Memory B cell (primary cell): ENCODE data around the gene POLD1.
"Not testable (repeated sequence)": the region's sequence is repeated elsewhere in the genome, so short reads cannot be mapped to it uniquely, and the experiment has no call there.

Experiments used
- ATAC-seq: fragments of 150-1000 bp; cut with Tn5 transposase; 2 replicates; pipeline ENCODE4 v1.10.0; 2021; ENCODE audit warnings: low read depth, mild to moderate bottlenecking, moderate library complexity
- DNase-seq, 2 donors: peaks; one replicate each; pipeline ENCODE4 v3.0.0; 2022; ENCODE audit warnings: low spot score in 2 of 2
- H3K27ac Mint-ChIP-seq: one replicate; pipeline ENCODE4 v1.8.0; 2022; ENCODE audit warnings: mild to moderate bottlenecking, moderate library complexity, mixed read lengths
- H3K27me3 Mint-ChIP-seq: one replicate; pipeline ENCODE4 v1.8.0; 2022; ENCODE audit warnings: mixed read lengths
- H3K36me3 Mint-ChIP-seq: one replicate; pipeline ENCODE4 v1.8.0; 2022; ENCODE audit warnings: mild to moderate bottlenecking, mixed read lengths
- H3K4me1 Mint-ChIP-seq: one replicate; pipeline ENCODE4 v1.8.0; 2022; ENCODE audit warnings: mixed read lengths
- H3K4me3 Mint-ChIP-seq: one replicate; pipeline ENCODE4 v1.8.0; 2022; ENCODE audit warnings: mild to moderate bottlenecking, moderate library complexity, mixed read lengths
- H3K9me3 Mint-ChIP-seq: one replicate; pipeline ENCODE4 v1.8.0; 2022; ENCODE audit warnings: mixed read lengths

POLD1 gene

GRCh38 chr19:50378169-50378862 is 5.8 kb upstream of the POLD1 start:
- DNase-seq (no peak), ATAC-seq (no peak)
- H3K27me3 Mint-ChIP-seq, result no peaks in the 10 kb centered on the region
- peaks cover 29% of the 10 kb centered on the region for H3K36me3 Mint-ChIP-seq
- no peaks in the 10 kb centered on the region for H3K9me3 Mint-ChIP-seq
- H3K4me1 Mint-ChIP-seq, result peaks cover 30% of the 10 kb centered on the region
- no peak overlapping the region for H3K4me3 Mint-ChIP-seq
- peak overlapping the region; percentile 100 for H3K27ac Mint-ChIP-seq

DNA sequence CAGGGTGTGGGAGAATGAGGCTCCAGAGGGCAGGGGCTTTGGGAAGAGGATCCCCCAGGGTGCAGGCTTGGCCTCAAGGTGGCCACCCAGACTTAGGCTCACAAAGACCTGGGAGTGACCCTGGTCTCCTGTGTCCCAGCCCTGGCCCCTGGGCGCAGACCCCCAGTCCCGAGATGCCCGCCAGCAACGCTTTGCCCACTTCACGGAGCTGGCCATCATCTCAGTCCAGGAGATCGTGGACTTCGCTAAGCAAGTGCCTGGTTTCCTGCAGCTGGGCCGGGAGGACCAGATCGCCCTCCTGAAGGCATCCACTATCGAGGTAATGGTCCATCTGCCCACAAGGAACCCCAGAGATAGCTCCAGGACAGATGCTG is 5.3 kb upstream of the POLD1 start:
- Mint-ChIP-seq H3K36me3 (peaks cover 29% of the 10 kb centered on the region), H3K4me3 (no peak overlapping the region)

GRCh38 chr19:50379602-50380001 is 4.5 kb upstream of the POLD1 start:
- H3K27me3 Mint-ChIP-seq, result no peaks in the 10 kb centered on the region
- ATAC-seq, result no peak
- H3K4me1 Mint-ChIP-seq, result peaks cover 38% of the 10 kb centered on the region
- peak overlapping the region; percentile 36 for H3K27ac Mint-ChIP-seq
- no peak for DNase-seq
- H3K36me3 Mint-ChIP-seq, result peaks cover 29% of the 10 kb centered on the region
- no peaks in the 10 kb centered on the region for H3K9me3 Mint-ChIP-seq
- no peak overlapping the region for H3K4me3 Mint-ChIP-seq

More for the DNA sequence above, 5.3 kb upstream of the POLD1 start:
- H3K4me1 Mint-ChIP-seq, result peaks cover 33% of the 10 kb centered on the region
- H3K27me3 Mint-ChIP-seq, result no peaks in the 10 kb centered on the region
- H3K9me3 Mint-ChIP-seq, result no peaks in the 10 kb centered on the region
- H3K27ac Mint-ChIP-seq, result peak overlapping the region; percentile 19
- DNase-seq, result no peak
- no peak for ATAC-seq

DNA sequence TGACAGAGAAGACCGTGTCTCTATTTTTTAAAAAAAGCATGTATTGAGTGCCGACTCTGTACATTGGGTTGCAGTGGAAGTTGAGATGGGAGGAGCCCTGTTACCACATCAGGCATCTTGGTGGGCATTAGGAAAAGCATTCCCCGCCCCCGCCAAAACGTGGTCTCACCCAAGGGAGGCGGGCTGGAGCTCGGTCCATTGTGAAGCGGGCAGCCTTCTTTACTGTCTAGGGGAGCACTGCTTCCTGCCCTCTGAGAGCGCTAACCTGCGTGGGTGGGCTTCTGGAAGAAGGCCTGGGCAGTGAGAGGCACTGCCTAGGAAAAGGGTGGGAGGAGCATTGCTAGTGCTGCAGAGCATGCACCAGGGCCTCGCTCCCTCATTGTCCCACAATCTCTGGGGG is 4.0 kb upstream of the POLD1 start:
- peak overlapping the region; percentile 49 for H3K27ac Mint-ChIP-seq
- H3K4me1 Mint-ChIP-seq, result peaks cover 43% of the 10 kb centered on the region
- H3K4me3 Mint-ChIP-seq, result no peak overlapping the region
- no peaks in the 10 kb centered on the region for H3K9me3 Mint-ChIP-seq
- no peak for ATAC-seq
- peaks cover 29% of the 10 kb centered on the region for H3K36me3 Mint-ChIP-seq
- no peaks in the 10 kb centered on the region for H3K27me3 Mint-ChIP-seq
- DNase-seq, result no peak

- DNase-seq (no peak), ATAC-seq (no peak)
- Mint-ChIP-seq H3K27ac (peak overlapping the region; percentile 49), H3K9me3 (no peaks in the 10 kb centered on the region), H3K36me3 (peaks cover 29% of the 10 kb centered on the region), H3K4me1 (peaks cover 45% of the 10 kb centered on the region), H3K27me3 (no peaks in the 10 kb centered on the region), H3K4me3 (no peak overlapping the region)
These were observed 3.4 kb upstream of the POLD1 start for GRCh38 chr19:50380751-50381151.

DNA sequence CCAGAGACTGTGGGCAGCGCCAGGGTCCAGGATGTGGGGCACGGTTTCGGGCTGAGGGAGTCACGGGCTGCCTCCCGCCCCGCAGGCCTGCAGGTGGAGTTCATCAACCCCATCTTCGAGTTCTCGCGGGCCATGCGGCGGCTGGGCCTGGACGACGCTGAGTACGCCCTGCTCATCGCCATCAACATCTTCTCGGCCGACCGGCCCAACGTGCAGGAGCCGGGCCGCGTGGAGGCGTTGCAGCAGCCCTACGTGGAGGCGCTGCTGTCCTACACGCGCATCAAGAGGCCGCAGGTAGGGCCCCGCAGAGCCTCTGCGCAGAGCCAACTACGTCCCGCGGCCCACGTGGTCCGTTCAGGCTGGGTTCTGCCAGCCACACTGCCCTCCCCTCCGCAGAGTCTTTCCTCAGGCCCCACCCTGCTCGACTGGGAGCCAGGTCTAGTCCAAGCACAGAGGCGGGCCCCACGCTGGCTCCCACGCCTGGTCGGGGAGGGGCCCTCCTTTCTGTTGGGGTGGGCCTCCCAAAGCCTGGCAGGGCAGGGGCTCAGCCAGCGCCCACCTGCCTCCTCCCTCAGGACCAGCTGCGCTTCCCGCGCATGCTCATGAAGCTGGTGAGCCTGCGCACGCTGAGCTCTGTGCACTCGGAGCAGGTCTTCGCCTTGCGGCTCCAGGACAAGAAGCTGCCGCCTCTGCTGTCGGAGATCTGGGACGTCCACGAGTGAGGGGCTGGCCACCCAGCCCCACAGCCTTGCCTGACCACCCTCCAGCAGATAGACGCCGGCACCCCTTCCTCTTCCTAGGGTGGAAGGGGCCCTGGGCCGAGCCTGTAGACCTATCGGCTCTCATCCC is 2.0 kb upstream of the POLD1 start:
- Mint-ChIP-seq H3K9me3 (no peaks in the 10 kb centered on the region), H3K4me3 (no peak overlapping the region), H3K36me3 (peaks cover 26% of the 10 kb centered on the region), H3K27me3 (no peaks in the 10 kb centered on the region), H3K4me1 (peaks cover 39% of the 10 kb centered on the region), H3K27ac (no peak overlapping the region)
- DNase-seq, result peak in 1 of 2 donors; percentile 34
- no peak for ATAC-seq

GRCh38 chr19:50383001-50383851 is 921 bp upstream of the POLD1 start:
- DNase-seq (peak in 1 of 2 donors; percentile 30), ATAC-seq (peak; percentile 30)
- Mint-ChIP-seq H3K9me3 (no peaks in the 10 kb centered on the region), H3K4me3 (peak overlapping the region; percentile 94), H3K36me3 (peaks cover 23% of the 10 kb centered on the region), H3K4me1 (peaks cover 34% of the 10 kb centered on the region), H3K27ac (peak overlapping the region; percentile 91), H3K27me3 (no peaks in the 10 kb centered on the region)

- no peaks in the 10 kb centered on the region for H3K9me3 Mint-ChIP-seq
- DNase-seq (no peak), ATAC-seq (no peak)
- H3K4me3 Mint-ChIP-seq, result peak overlapping the region; percentile 94
- H3K27me3 Mint-ChIP-seq, result no peaks in the 10 kb centered on the region
- H3K36me3 Mint-ChIP-seq, result peaks cover 12% of the 10 kb centered on the region
- H3K4me1 Mint-ChIP-seq, result peaks cover 23% of the 10 kb centered on the region
- peak overlapping the region; percentile 91 for H3K27ac Mint-ChIP-seq
These were observed 763 bp downstream of the POLD1 start for GRCh38 chr19:50384685-50385535.

- no peak overlapping the region for H3K27ac Mint-ChIP-seq
- no peaks in the 10 kb centered on the region for H3K9me3 Mint-ChIP-seq
These were observed 3.2 kb downstream of the POLD1 start for GRCh38 chr19:50387176-50387867.

GRCh38 chr19:50387868-50388245 is 3.7 kb downstream of the POLD1 start:
- peaks cover 6% of the 10 kb centered on the region for H3K36me3 Mint-ChIP-seq
- no peak for ATAC-seq
- no peak overlapping the region for H3K4me3 Mint-ChIP-seq
- H3K27me3 Mint-ChIP-seq, result no peaks in the 10 kb centered on the region
- no peak for DNase-seq
- peaks cover 1% of the 10 kb centered on the region for H3K9me3 Mint-ChIP-seq
- H3K27ac Mint-ChIP-seq, result no peak overlapping the region
- H3K4me1 Mint-ChIP-seq, result peaks cover 22% of the 10 kb centered on the region

More at GRCh38 chr19:50387176-50387867, 3.2 kb downstream of the POLD1 start:
- DNase-seq, result no peak
- Mint-ChIP-seq H3K4me3 (no peak overlapping the region), H3K36me3 (peaks cover 5% of the 10 kb centered on the region), H3K27me3 (no peaks in the 10 kb centered on the region), H3K4me1 (peaks cover 22% of the 10 kb centered on the region)
- no peak for ATAC-seq

DNA sequence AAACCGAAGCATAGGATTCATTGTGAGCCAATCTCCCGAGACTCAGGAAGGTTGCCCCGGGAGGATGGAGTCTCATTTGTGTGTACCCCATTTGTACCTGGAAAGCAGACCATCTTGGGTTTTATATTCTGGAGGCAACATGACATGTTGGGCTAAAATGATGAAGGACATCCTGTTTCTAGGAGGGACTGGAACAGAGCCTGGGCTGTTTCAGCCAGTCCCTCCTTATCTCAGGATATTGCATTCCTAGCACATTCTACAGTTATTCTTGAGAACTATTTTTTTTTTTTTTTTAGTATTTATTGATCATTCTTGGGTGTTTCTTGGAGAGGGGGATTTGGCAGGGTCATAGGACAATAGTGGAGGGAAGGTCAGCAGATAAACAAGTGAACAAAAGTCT is 6.1 kb downstream of the POLD1 start:
- H3K36me3 Mint-ChIP-seq, H3K27ac Mint-ChIP-seq, H3K27me3 Mint-ChIP-seq, H3K4me1 Mint-ChIP-seq, H3K9me3 Mint-ChIP-seq, ATAC-seq, H3K4me3 Mint-ChIP-seq, DNase-seq: not testable (repeated sequence)

- H3K9me3 Mint-ChIP-seq, H3K27ac Mint-ChIP-seq, H3K4me3 Mint-ChIP-seq, H3K27me3 Mint-ChIP-seq, ATAC-seq, DNase-seq, H3K4me1 Mint-ChIP-seq: not testable (repeated sequence)
- H3K36me3 Mint-ChIP-seq, result peaks cover 10% of the 10 kb centered on the region
These were observed 6.8 kb downstream of the POLD1 start for GRCh38 chr19:50390952-50391351.

DNA sequence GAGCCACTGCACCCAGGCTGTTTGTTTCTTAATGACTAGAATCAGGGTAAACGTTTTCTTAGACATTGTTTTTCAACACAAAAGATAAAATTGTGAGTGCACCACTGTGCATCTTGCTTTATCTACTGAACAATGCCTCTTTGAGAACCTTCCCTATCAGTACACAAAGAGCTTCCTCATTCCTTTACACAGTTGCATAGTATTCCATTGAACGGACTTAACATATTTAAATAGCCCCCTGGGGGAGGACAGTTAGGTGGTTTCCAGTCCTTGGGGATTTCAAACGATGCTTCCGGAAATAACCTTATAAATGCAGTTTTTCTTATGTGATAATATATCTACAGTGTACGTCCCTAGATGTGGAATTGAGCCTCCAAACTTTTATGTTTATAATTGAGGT is 8.6 kb downstream of the POLD1 start:
- H3K27me3 Mint-ChIP-seq, result no peaks in the 10 kb centered on the region
- H3K9me3 Mint-ChIP-seq, result peaks cover 1% of the 10 kb centered on the region
- H3K4me3 Mint-ChIP-seq, result no peak overlapping the region
- no peak overlapping the region for H3K27ac Mint-ChIP-seq
- no peak for ATAC-seq
- peaks cover 2% of the 10 kb centered on the region for H3K4me1 Mint-ChIP-seq
- peaks cover 7% of the 10 kb centered on the region for H3K36me3 Mint-ChIP-seq
- no peak for DNase-seq
